Trophoblast cell (in vitro differentiated cells and primary cell): ENCODE measurements around the gene WDR13. TPM values are rescaled to one million over a fixed set of nuclear protein-coding genes. Genes with fewer than 3 reads are reported as not detected.
"Not testable (repeated sequence)": the region's sequence is repeated elsewhere in the genome, so short reads cannot be mapped to it uniquely, and the experiment has no call there.

Experiments used
- DNase-seq, 2 donors: peaks; one replicate each; pipeline ENCODE4 v3.0.0-alpha.2; 2016
- H2AFZ ChIP-seq: 2 replicates; pipeline ENCODE4 v1.6.1; 2013; ENCODE audit warnings: low read length, moderate library complexity, mild to moderate bottlenecking; ENCODE audit not compliant: insufficient read depth, poor library complexity
- H2AK5ac ChIP-seq: 2 replicates; pipeline ENCODE4 v1.6.1; 2013; ENCODE audit warnings: mild to moderate bottlenecking, low read length
- H2BK120ac ChIP-seq: 2 replicates; pipeline ENCODE4 v1.6.1; 2013; ENCODE audit warnings: low read length, mild to moderate bottlenecking, moderate library complexity; ENCODE audit not compliant: insufficient read depth, poor library complexity
- H2BK12ac ChIP-seq: 2 replicates; pipeline ENCODE4 v1.6.1; 2013; ENCODE audit warnings: mild to moderate bottlenecking, low read length, moderate library complexity
- H2BK5ac ChIP-seq: 2 replicates; pipeline ENCODE4 v1.6.1; 2013; ENCODE audit warnings: low read length, low read depth, moderate library complexity, mild to moderate bottlenecking; ENCODE audit not compliant: poor library complexity
- H3K14ac ChIP-seq: 2 replicates; pipeline ENCODE4 v1.6.1; 2013; ENCODE audit warnings: mild to moderate bottlenecking, low read length
- H3K18ac ChIP-seq: 2 replicates; pipeline ENCODE4 v1.6.1; 2013; ENCODE audit warnings: mild to moderate bottlenecking, low read length
- H3K23ac ChIP-seq: 2 replicates; pipeline ENCODE4 v1.6.1; 2013; ENCODE audit warnings: low read length
- H3K27ac ChIP-seq: 2 replicates; pipeline ENCODE4 v1.5.1; 2013; ENCODE audit warnings: low read depth, mild to moderate bottlenecking, inconsistent platforms, low read length, moderate library complexity
- H3K27me3 ChIP-seq: 2 replicates; pipeline ENCODE4 v1.6.1; 2013; ENCODE audit warnings: inconsistent platforms, mild to moderate bottlenecking, low read length, moderate library complexity; ENCODE audit not compliant: insufficient read depth
- H3K36me3 ChIP-seq, 2 experiments: 1 replicate in 1 of 2; 2 replicates in 1 of 2; pipeline ENCODE4 v1.6.1; 2013; ENCODE audit warnings: low read length in 2 of 2, mild to moderate bottlenecking in 2 of 2, moderate library complexity in 1 of 2; ENCODE audit not compliant: insufficient read depth in 2 of 2, control insufficient read depth in 1 of 2
- H3K4ac ChIP-seq: 2 replicates; pipeline ENCODE4 v1.6.1; 2013; ENCODE audit warnings: low read depth, mild to moderate bottlenecking, low read length, moderate library complexity
- H3K4me1 ChIP-seq, 2 experiments: 1 replicate in 1 of 2; 2 replicates in 1 of 2; pipeline ENCODE4 v1.6.1; 2013; ENCODE audit warnings: low read length in 2 of 2, mild to moderate bottlenecking in 2 of 2, moderate library complexity in 1 of 2; ENCODE audit not compliant: insufficient read depth in 2 of 2, control insufficient read depth in 1 of 2
- H3K4me2 ChIP-seq: 2 replicates; pipeline ENCODE4 v1.6.1; 2013; ENCODE audit warnings: inconsistent platforms, mild to moderate bottlenecking, low read length, moderate library complexity
- H3K4me3 ChIP-seq: 2 replicates; pipeline ENCODE4 v1.5.1; 2013; ENCODE audit warnings: mild to moderate bottlenecking, low read depth, low read length, inconsistent platforms
- H3K79me1 ChIP-seq: one replicate; pipeline ENCODE4 v1.6.1; 2013; ENCODE audit warnings: low read length
- H3K79me2 ChIP-seq: 2 replicates; pipeline ENCODE4 v1.6.1; 2013; ENCODE audit warnings: low read length, mild to moderate bottlenecking; ENCODE audit not compliant: control insufficient read depth, insufficient read depth, poor library complexity
- H3K9ac ChIP-seq: 2 replicates; pipeline ENCODE4 v1.6.1; 2013; ENCODE audit warnings: mild to moderate bottlenecking, low read length
- H3K9me3 ChIP-seq: 2 replicates; pipeline ENCODE4 v1.6.1; 2013; ENCODE audit warnings: low read depth, mild to moderate bottlenecking, control low read depth, inconsistent platforms, low read length; ENCODE audit not compliant: insufficient read depth
- H4K12ac ChIP-seq: 2 replicates; pipeline ENCODE4 v1.6.1; 2013; ENCODE audit warnings: low read depth, mild to moderate bottlenecking, low read length, moderate library complexity
- H4K8ac ChIP-seq: 2 replicates; pipeline ENCODE4 v1.6.1; 2013; ENCODE audit warnings: low read depth, mild to moderate bottlenecking, low read length, moderate library complexity
- H4K91ac ChIP-seq: one replicate; pipeline ENCODE4 v1.6.1; 2013; ENCODE audit warnings: low read depth, mild to moderate bottlenecking, low read length, moderate library complexity
- WGBS: extraction: QIAGEN DNeasy Blood & Tissue Kit; methylation state at CpG from one replicate; pipeline ENCODE4 v1.1.7; 2013; ENCODE audit warnings: missing lambda C conversion rate; ENCODE audit not compliant: insufficient read length, insufficient coverage; ENCODE audit errors: extremely low coverage; 5-methylcytosine and 5-hydroxymethylcytosine counted together
- polyA plus RNA-seq: library from polyadenylated mRNA; stranded (reverse); fragments of 200-250 nt; gene quantifications from 2 replicates; pipeline ENCODE4 v1.2.3, GENCODE V29; 2013

The WDR13 gene
- polyA plus RNA-seq = 22.0 and 22.6 TPM in 2 replicates

DNA sequence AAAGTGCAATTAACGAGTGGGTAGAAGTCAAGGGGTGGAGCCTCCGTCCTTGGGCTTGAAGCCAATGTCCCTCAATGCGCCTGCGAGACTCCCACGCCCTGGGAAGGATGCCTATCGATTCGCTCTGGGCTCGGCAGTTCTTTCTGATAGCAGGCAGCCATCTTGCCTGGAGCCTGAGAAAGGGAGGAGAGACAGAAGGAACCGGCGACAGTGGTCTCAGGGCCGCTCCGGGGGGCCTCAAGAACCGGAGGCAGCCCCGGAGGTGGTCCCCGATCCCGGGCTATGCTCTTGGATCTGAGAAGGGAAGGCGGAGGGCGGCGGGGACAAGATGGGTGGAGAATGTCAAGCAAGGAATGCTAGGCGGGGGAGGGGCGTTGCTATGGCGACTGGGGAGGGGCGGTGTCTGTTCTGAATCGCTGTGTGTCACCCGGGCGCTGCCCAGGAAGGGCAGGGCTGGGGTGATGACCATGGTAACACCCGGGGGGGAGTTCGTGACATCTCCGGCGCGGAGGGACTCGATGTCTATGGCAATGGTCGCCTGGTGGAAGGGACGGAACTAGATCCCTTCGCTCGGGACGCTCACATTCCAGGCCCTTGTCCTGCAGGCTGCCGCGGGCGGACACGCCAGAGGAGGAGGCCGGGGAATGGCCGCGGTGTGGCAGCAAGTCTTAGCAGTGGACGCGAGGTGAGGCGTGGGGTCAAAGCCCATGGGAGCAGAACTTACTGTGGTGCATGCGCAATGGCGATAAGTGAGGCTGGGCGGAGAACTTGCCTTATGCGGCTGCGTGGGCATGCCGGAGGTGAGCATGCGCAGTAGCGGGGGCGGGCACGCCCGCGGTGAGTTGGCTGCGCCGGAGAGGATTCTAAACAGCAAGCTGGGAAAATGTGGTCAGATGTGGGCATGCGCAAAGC, at the start of gene WDR13:
Gene WDR13, plus strand, starts transcription at position 140 of the 912 bp plus-strand sequence. Its CDS starts 505 bp downstream, at position 645.
- Histone ChIP-seq H3K18ac (peak within 1 kb of the TSS; percentile 100), H3K36me3 (peaks cover 33 to 37% of the 10 kb centered on the region in 2 experiments), H2BK5ac (peak within 1 kb of the TSS; percentile 99), H3K79me1 (peaks cover 6% of the 10 kb centered on the region), H3K4ac (peak within 1 kb of the TSS; percentile 98), H3K4me2 (peak within 1 kb of the TSS; percentile 81), H3K4me3 (peak within 1 kb of the TSS; percentile 89), H4K8ac (peak within 1 kb of the TSS; percentile 100), H3K27me3 (no peaks in the 10 kb centered on the region), H3K4me1 (peaks cover 4 to 5% of the 10 kb centered on the region in 2 experiments), H4K12ac (peak within 1 kb of the TSS; percentile 100), H3K27ac (peak within 1 kb of the TSS; percentile 99), H3K9ac (peak within 1 kb of the TSS; percentile 93), H2AK5ac (peak within 1 kb of the TSS; percentile 99), H3K23ac (peak within 1 kb of the TSS; percentile 40), H2BK12ac (no peak within 1 kb of the TSS), H3K79me2 (peaks cover 2% of the 10 kb centered on the region), H2BK120ac (peak within 1 kb of the TSS; percentile 99), H3K9me3 (no peaks in the 10 kb centered on the region), H4K91ac (peak within 1 kb of the TSS; percentile 100), H2AFZ (peak within 1 kb of the TSS; percentile 93), H3K14ac (peak within 1 kb of the TSS; percentile 100)
- no CpG with 5 or more reads among the region's 62 CpGs for WGBS
- DNase-seq = peak; percentile 87 to 93

DNA sequence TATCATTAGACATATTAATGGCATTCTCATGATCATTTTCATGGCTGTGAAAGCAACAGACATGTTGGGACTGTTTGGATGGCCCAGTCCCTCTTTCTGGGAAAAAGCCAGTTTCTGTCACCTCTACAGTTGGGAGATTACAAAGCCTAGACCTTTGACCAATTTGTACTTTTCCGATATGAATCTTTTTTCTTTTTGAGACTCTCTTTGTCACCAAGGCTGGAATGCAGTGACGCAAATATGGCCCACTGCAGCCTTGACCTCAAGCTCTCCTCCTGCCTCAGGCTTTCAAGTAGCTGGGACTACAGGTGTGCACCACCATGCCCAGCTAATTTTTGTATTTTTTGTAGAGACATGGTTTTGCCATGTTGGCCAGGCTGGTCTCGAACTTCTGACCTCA, 48.4 kb upstream of the WDR13 start:
- Histone ChIP-seq H4K12ac (no peak overlapping the region), H2BK12ac (no peak overlapping the region), H2BK120ac (no peak overlapping the region), H3K27me3 (no peaks in the 10 kb centered on the region), H2AFZ (no peak overlapping the region), H3K36me3 (peaks cover 8 to 12% of the 10 kb centered on the region in 2 experiments), H3K4me1 (no peaks in the 10 kb centered on the region), H3K9me3 (no peaks in the 10 kb centered on the region), H3K79me2 (no peaks in the 10 kb centered on the region), H3K4ac (no peak overlapping the region), H3K4me3 (no peak overlapping the region), H3K18ac (no peak overlapping the region), H3K4me2 (no peak overlapping the region), H4K8ac (no peak overlapping the region), H3K9ac (no peak overlapping the region), H3K79me1 (no peaks in the 10 kb centered on the region), H2AK5ac (no peak overlapping the region), H3K14ac (no peak overlapping the region), H3K23ac (no peak overlapping the region), H3K27ac (no peak overlapping the region), H2BK5ac (no peak overlapping the region), H4K91ac (no peak overlapping the region)
- peak; percentile 44 to 76 for DNase-seq
- WGBS = no CpG with 5 or more reads among the region's 3 CpGs

DNA sequence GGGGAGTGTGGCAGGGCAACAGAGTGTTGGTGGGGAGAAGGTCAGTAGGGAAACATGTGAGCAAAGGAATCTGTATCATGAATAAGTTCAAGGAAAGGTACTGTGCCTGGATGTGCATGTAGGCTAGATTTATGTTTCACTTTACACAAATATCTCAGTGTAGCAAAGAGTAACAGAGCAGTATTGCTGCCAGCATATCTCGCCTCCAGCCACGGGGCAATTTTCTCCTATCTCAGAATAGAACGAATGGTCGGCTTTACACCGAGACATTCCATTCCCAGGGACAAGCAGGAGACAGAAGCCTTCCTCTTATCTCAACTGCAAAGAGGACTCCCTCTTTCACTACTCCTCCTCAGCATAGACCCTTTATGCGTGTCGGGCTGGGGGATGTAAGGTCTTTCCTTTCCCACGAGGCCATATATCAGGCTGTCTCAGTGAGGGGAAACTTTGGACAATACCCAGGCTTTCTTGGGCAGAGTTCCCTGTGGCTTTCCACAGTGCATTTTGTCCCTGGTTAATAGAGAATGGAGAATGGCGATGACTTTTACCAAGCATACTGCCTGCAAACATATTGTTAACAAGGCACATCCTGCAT, 41.5 kb upstream of the WDR13 start:
- H3K18ac ChIP-seq, H3K27me3 ChIP-seq, H2BK120ac ChIP-seq, H3K23ac ChIP-seq, H2BK5ac ChIP-seq, H2AFZ ChIP-seq, H3K79me2 ChIP-seq, H3K9me3 ChIP-seq, H3K14ac ChIP-seq, H3K79me1 ChIP-seq, H4K12ac ChIP-seq, H3K4me3 ChIP-seq, H3K4me2 ChIP-seq, H3K4ac ChIP-seq, H4K8ac ChIP-seq, H3K4me1 ChIP-seq, H4K91ac ChIP-seq, H3K9ac ChIP-seq, H2AK5ac ChIP-seq, H3K27ac ChIP-seq, H2BK12ac ChIP-seq: not testable (repeated sequence)
- peak in 1 of 2 donors; percentile 38 for DNase-seq
- WGBS = no CpG with 5 or more reads among the region's 9 CpGs
- peaks cover 24 to 25% of the 10 kb centered on the region in 2 experiments for H3K36me3 ChIP-seq

DNA sequence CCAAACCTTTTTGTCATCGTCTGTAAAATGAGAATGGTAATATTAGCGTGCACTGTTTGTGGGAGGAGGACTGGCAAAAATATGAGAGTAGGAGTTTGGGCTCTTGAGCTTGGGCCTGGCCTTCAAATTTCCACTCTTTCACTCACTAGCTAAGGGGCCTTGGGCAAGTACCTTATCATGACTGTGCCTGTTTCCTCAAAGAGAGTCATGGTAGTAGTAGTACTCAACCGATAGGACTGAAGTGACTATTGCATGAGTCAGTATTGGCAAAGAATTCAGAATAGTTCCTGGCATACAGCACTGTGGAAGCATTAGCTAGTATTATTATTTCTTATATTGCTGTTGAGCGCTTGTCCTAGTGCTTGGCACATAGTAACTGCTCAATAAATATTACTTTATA, 39.0 kb upstream of the WDR13 start:
- Histone ChIP-seq H2AK5ac (no peak overlapping the region), H2AFZ (no peak overlapping the region), H2BK5ac (no peak overlapping the region), H3K27ac (no peak overlapping the region), H3K9ac (no peak overlapping the region), H3K79me1 (no peaks in the 10 kb centered on the region), H2BK120ac (no peak overlapping the region), H3K14ac (no peak overlapping the region), H3K18ac (no peak overlapping the region), H3K79me2 (no peaks in the 10 kb centered on the region), H3K4me3 (no peak overlapping the region), H3K4me1 (no peaks in the 10 kb centered on the region), H3K23ac (no peak overlapping the region), H4K91ac (no peak overlapping the region), H3K4me2 (no peak overlapping the region), H4K8ac (no peak overlapping the region), H3K27me3 (no peaks in the 10 kb centered on the region), H4K12ac (no peak overlapping the region), H3K4ac (no peak overlapping the region), H3K9me3 (no peaks in the 10 kb centered on the region), H2BK12ac (no peak overlapping the region), H3K36me3 (peaks cover 28 to 32% of the 10 kb centered on the region in 2 experiments)
- peak; percentile 45 to 68 for DNase-seq
- WGBS = no CpG with 5 or more reads among the region's 4 CpGs
